HG03432 (cell line): Measurements from ENCODE around the gene CCBE1.
"Not testable (repeated sequence)": the region's sequence is repeated elsewhere in the genome, so short reads cannot be mapped to it uniquely, and the experiment has no call there.

Experiments
- ATAC-seq: cut with Tn5 transposase; IDR thresholded peaks from one replicate; pipeline ENCODE4 v1.9.1; 2021; ENCODE audit warnings: mild to moderate bottlenecking, moderate library complexity; ENCODE audit not compliant: unreplicated experiment

CCBE1 gene

DNA sequence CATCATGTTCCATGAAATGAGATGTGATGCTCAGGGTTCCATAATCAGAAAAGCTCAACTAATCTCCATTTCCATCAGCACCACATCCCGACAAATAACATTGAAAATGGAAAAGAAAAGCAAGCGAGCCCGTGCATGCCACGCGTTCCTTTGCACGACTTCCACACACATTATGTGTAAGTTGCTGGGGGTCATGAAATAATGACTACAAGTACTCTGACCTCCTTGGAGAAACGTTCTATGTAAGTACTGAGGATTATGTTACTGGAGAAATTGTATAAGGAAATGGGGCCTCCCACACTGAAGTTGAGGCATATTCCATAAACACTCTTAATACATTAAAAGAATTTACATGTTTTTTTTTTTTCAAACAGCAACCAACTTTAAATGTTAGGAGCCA lies 38.3 kb downstream of the CCBE1 start:
- no peak for ATAC-seq

DNA sequence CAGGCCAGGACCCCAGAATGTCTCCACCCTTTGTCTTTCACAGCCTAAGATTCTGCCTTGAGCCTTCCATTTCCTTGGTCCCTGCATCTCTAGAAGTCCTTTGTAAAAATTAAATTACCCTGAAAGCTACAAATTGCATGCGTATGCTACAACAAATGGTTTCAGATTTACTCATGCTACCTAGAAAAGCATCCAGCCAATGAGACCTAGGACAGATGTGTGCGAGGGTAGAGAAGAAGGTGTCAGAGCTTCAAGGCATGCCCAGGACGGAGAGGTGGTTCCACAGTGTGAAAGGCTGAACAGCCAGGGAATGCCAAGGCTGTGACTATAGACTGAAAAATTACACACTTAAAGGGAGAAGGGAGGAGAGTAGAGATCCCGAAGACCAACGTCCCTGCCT lies 40.2 kb downstream of the CCBE1 start:
- ATAC-seq = peak; percentile 67

GRCh38 chr18:59656373-59656887 lies 40.8 kb downstream of the CCBE1 start:
- ATAC-seq = no peak

GRCh38 chr18:59655676-59656075 lies 41.5 kb downstream of the CCBE1 start:
- no peak for ATAC-seq

DNA sequence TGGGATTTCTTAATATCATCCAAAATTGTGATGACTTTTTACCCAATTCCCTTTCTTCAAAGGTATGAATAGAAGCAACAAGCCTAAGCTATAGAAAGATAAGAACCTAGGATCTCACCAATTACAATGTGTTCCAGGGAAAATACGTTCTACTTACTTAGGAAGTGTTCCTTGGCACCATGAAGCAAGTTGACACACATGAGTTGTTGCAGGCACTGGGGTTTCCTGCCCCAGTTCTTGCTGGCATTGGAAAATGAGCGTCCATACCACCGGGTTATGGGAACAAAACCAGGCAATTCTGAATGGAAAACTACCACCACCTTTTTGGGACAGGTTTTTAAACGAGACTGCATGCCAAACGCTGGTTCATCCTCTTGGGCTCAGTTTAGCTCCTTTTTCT lies 46.2 kb downstream of the CCBE1 start:
- ATAC-seq = no peak

GRCh38 chr18:59650266-59650820 lies 46.9 kb downstream of the CCBE1 start:
- ATAC-seq = no peak

DNA sequence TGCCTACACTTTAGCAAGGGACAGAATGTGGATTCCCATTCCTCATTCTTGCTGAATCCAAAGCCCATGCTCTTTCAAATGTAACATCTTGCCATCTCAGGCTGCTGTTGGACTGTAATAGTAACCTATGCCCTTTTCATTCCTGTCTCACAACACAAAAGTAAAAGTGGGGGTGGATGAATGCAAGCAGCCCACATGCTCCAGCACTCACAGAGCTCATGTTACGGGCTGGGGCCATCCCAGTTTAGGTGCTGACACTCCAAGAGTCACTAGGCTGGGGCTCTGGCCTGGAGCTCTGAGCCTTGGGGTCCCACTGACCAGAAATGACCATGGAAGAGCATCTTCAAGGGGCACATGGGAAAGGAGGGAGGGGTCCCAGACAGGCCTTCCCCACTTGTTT lies 47.6 kb downstream of the CCBE1 start:
- ATAC-seq = no peak

- not testable (repeated sequence) for ATAC-seq
These were observed 48.8 kb downstream of the CCBE1 start for GRCh38 chr18:59648469-59648868.

- ATAC-seq = no peak
These were observed 50.3 kb downstream of the CCBE1 start for GRCh38 chr18:59646963-59647307.

DNA sequence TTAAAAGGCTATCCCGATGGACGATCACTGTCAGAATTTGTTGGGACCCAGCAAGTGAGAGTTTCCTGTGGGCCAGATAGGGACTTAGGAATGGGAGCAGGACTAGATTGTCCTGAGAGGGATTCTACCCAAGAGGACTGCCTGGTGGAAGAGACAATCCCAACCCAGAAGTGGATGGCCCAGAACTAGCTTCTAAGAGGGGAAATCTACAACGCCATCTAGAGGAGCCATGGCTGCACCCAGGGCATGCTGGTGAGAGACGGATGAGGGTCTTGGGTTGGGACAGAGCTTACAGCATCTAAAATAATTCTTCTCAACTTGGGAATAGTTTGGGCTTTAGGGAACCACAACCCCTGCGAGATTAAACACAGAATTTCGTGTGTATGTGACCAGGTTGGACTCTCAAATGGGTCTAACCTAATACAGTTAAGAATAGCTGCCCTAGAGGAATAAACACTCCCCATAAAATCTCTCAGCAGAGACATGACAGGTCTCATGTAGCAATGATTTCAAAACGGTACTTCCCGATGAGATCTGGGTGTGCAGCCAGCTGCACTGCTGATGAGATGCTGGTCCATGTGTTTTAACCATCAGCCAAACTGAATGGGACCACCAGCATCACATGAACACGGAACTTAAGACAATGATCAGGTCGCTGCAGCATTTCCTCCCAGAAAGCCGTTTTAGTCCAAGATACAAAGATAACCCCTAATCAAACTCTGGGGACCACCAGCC lies 50.8 kb downstream of the CCBE1 start:
- no peak for ATAC-seq

DNA sequence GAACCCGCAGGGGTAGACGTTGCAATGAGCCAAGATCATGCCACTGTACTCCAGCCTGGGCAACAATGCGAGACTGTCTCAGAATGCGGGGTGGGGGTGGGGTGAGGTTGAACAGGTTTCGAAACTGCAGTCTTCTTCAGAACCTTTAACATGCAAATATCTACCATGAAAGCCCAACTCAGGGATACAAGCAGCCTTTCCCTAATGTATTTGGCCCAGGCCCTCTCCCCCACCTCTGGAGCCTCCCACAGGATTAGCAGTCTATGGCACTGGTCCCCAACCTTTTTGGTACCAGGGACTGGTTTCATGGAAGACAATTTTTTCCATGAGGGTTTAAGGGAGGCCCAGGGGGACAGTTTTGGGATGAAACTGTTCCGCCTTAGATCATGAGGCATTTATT lies 53.5 kb downstream of the CCBE1 start:
- ATAC-seq = no peak

DNA sequence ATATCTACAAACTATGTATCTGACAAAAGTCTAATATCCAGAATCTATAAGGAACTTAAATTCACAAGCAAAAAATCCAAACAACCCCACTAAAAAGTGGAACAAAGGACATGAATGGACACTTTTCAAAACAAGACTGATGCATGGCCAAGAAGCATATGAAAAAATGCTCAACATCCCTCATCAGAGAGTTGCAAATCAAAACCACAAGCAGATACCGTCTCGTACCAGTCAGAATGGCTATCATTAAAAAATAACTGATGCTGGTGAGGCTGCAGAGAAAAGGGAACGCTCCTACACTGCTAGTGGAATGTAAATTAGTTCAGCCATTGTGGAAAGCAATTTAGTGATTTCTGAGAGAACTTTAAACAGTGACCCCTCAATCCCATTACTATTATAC lies 56.5 kb downstream of the CCBE1 start:
- no peak for ATAC-seq

DNA sequence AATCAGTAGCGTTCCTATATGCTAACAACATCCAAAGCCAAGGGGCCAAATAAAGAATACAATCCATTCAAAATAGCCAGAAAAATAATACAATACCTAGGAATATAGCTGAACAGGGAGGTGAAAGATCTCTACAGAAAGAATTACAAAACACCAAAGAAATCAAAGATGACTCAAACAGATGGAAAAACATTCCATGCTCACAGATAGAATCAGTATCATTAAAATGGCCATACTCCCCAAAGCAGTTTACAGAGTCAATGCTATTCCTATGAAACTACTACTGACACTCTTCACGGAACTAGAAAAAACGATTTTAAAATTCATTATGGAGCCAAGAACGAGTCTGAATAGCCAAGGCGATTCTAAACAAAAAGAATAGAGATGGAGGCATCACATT lies 57.4 kb downstream of the CCBE1 start:
- no peak for ATAC-seq

- ATAC-seq = no peak
These were observed 58.1 kb downstream of the CCBE1 start for GRCh38 chr18:59639136-59639535.

GRCh38 chr18:59633961-59634485 lies 63.2 kb downstream of the CCBE1 start:
- no peak for ATAC-seq

- ATAC-seq = no peak
These were observed 63.9 kb downstream of the CCBE1 start for GRCh38 chr18:59633317-59633716.

- ATAC-seq = no peak
These were observed 65.5 kb downstream of the CCBE1 start for GRCh38 chr18:59631583-59632181.

DNA sequence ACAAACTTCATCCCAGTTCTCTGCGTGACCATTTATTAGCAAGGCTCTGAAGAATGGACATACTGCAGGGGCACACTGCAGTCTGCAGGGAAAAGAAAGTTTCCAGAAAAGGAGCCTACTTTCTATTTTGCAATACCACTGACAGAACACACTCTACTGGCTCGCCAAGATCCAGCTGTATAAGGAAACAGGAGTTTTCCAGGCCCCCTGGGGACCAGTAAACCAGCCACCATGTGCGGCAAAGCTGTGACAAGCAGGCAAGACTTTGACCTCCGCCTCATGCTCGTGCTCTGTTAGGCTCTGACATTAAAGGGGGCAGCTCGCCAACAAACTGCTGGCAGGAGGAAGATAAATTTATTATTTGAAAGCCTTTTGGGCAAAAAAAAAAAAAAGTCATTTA lies 67.3 kb downstream of the CCBE1 start:
- ATAC-seq = no peak

DNA sequence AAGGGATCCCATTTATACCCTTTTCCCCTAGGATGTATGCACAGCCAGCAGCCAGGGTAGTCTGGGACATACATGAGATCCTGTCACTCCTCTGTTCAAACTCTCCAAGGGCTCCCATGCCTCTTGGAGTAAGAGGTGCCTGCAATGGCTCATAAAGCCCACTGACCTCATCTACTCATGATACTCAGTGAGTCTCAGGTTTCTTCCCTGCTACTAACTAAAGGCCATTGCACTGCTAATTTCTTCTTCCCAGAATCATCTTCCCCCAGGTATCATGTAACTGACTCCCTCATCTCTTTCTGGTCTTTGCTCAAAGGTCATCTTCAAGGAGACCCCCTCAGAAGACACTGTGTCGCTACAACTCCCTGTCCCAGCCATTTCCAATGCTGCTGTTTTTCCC lies 68.2 kb downstream of the CCBE1 start:
- ATAC-seq = no peak

GRCh38 chr18:59627414-59627813 lies 69.8 kb downstream of the CCBE1 start:
- ATAC-seq = no peak

- ATAC-seq = no peak
These were observed 72.9 kb downstream of the CCBE1 start for GRCh38 chr18:59624369-59624765.
